Superior temporal gyrus (tissue), 1 donor: ENCODE results near the gene PML.
A peak's percentile ranks its signal among the peaks of the same experiment; 100 is the strongest.

ENCODE experiments used
- DNase-seq: peaks from one replicate; pipeline ENCODE4 v3.0.0-alpha.2; 2016; ENCODE audit errors: extremely low spot score

The PML gene

DNA sequence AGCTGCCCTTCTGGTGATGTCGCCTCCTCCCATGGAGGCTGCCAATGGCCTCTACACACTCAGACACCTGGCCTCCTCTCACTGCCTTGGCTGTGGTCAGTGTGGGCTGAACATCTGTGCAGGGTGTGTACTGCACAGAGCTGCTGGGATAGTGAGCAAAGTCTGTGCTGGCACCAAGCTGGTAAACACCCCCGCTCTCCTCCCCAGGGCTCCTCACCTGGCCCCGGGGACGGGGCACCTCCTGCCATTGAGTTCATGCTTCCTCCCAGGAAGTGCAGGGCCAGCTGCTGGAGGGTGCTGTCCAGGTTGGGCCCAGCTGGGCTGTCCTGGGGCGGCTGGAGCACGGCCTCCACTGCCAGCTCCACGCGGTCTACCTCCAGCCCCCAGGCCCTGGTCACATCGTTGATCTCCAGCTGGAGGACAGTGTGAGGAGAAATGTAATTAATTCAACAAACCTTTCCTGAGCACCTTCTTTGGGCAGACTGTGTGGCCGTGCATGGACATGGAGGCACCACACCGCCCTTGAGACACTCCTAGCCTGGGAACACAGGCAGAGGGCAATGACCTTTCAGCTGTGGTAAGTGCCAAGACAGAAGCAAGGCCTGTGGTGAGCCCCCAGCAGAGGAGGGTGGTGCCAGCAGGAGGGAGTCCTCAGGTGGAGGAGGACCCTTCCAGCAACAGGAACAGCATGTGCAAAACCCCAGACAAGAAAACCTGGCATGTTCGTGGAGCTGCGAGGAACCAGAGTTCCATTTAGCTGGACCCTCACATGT is 9.2 kb upstream of the PML start:
- DNase-seq, result no peak

- no peak for DNase-seq
These were observed 8.3 kb upstream of the PML start for GRCh38 chr15:73986055-73986775.

- DNase-seq, result no peak
These were observed 7.8 kb upstream of the PML start for GRCh38 chr15:73986776-73987056.

GRCh38 chr15:73987250-73987649 is 7.3 kb upstream of the PML start:
- no peak for DNase-seq

- DNase-seq, result no peak
These were observed 6.7 kb upstream of the PML start for GRCh38 chr15:73987681-73988444.

DNA sequence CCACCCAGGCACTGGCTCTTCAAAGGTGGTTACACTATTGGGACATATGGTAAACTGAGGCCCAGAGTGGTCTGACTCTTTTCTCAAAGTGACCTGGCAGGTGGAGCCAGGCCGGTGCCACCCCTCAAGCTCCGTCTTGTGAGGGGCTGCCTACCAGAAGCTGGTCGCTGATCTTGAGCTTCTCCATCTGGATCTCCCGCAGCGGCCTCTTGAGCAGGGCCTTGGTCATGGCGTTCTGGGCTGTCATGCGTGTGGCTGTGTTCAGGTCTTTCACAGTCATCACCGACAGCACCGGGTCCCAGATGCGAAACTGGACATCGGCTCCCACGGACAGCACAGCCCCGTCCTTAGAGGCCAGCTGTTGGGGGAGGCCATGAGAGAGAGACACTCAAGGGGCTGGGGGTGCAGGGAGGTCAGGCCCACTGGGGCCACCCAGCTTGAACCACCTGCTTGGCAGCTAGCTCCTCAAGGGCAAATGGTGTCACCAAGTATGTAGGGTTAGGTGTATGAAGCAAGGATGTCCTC is 6.0 kb upstream of the PML start:
- no peak for DNase-seq

DNA sequence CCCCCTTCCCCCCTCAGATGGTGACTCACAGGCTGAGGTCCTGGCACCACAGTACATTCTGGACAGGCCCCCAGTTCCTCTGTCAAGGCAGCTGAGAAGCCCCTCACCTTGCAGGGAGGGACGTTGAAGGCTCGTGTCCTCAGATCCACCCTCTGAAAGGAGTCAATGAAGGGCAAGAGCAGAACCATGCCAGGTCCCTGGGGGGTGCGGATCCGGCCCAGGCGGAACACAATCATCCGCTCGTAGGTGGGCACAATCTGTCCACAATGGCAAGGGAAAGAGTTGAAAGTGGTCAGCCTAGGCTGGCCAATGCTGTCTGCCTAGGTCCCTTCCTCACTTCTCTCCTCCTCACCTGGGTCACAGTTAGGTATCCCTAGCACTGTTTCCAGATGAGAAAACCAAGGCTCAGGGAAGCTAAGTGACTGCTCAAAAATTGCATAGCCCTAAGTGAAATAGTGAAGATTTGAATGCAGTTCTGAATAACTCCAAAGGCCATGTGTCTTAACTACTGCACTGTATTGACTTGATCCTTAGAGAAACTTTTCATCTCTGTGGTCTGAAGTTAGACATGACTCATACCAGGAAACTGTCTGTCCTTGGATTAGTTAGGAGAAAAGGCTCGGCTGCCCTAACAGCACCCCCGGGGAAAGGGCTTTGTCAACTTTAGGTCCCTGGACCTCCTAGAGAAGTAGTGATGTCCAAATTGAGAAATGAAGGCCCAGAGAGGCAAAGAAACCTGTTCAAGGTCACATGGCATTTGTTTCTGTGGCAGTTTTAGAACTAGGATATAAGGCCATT is 5.3 kb upstream of the PML start:
- DNase-seq, result no peak

DNA sequence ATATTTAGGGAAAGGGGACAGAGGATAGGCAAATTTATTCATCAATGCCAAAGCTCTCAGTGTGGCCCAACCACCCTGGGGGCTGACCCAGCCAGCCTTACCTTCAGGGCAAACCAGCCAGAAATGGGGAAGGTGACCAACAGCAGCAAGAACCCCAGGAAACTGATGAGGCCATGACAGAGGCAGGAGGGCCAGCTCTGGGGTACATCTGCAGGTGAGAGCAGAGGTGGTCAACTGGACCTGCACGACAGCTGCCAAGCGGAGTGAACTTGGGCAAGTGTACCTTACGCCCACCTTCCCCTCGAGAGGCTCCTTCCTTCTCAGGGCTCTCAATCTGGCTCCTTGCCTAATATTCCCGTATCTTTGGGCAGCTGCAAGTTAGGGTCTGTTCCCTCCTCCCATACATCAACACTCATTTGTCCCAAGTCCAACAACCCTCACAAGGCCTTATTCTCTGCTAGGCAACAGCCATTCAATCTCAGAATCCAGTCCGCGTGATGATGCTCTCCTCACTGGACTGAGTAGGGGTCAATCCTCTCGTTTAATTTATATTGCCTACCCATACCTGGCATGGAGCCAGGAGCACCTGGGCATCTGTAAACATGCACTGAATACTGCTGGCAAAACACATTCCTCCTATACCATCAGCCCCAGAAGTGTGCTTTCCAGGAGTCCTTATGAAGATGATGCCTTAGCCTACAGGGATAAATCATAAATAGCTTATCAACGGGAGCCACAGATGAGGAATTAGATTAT is 4.1 kb upstream of the PML start:
- no peak for DNase-seq

DNA sequence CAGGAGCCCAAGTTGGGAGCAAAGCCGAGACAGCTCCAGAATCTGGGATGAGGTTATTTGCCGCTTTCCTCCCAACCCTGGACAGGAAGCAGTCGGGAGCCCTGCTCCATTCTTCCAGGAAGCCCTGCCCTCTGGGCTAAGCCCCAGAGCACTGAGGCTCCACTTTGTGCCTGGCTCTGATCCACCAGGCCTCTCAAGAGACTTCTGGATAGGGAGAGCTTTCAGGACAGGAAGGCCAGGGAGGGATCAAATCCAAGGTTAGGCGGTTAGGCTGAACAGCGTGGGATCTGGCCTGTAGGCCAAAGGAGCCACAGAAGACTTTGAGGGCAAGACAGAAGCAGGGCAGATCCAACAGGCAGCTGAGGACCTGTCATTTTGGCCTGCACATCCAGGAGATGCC is 3.3 kb upstream of the PML start:
- peak; percentile 22 for DNase-seq

DNA sequence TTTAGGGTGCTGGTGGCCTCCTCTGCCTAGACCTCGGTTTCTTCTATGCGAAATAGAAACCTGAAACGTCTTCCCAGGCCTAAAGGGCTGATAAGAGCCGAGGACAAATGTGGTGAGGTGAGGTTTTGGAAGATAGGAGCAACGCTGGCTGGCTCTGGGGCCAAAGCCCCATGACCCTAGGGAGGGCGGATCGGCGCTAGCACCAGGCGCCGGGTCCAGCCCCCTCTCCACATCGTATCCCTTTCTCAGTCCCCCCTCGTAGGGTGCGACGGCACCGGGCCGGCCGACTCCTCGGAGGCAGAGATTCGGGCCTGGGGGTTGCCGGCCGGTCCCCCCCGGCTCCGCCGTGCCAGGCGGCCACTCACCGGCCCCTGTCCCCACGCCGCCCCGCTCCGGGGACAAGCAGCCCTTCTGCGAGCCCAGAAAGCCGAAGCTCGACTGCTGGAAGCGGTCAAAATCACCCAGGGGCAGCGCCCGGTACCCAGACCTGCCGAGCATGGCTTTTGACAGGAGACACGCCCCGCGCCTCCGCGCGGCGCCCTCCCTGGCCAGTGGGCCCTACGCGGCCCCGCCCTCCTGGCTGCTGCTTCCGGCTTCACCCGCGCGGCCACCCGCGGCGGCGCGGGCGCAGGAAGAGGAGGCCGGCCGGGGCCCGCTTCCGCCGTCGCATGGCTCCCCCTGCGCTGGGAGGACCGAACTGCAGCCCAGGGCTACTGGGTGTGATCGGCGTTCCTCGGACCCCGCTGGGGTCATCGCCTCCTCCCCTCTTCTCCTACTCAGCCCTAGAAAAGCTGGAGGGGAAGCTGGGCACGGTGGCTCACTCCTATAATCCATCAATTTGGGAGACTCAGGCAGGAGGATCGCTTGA is 2.6 kb upstream of the PML start, which contains the start of gene STOML1:
Gene STOML1, minus strand, starts transcription at position 570 of the 868 bp plus-strand sequence. Its CDS starts 72 bp downstream, at position 498.
- DNase-seq, result peak; percentile 86

DNA sequence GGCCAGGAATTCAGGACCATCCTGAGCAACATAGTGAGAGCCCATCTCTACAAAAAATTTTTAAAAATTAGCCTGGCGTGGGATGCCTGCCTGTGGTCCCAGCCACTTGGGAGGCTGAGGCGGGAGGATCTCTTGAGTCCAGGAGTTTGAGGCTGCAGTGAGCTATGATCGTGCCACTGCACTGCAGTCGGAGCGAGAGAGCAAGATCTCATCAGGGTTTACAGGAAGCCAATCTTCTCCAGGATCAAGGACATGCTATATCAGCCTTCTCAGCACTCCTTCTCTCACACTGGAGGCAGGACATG is 2.0 kb upstream of the PML start:
- DNase-seq, result no peak

- no peak for DNase-seq
These were observed 1.1 kb upstream of the PML start for GRCh38 chr15:73993211-73993994.

- peak; percentile 19 for DNase-seq
These were observed 551 bp downstream of the PML start for GRCh38 chr15:73994912-73995622.

DNA sequence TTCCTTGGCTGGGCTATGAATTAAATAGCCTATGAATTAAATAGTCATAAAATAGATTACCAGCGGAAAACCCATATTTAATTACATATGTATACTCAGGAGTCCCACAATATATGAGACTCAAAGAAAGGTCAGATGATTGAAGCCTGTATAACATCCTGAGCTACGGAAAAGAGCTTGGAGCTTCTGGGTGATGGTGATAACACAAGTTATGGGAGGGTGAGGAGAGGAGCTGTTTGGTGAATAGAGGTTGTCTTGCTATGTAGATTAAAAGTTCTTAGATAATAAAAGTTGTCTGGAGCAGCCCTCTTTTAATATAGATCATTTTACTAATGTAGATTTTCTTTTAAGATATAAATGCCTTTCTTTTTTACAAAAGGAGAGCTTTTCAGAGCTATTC is 1.8 kb downstream of the PML start:
- DNase-seq, result peak; percentile 22

GRCh38 chr15:73996939-73997338 is 2.4 kb downstream of the PML start:
- DNase-seq, result peak; percentile 21

GRCh38 chr15:73997986-73998385 is 3.5 kb downstream of the PML start:
- DNase-seq, result no peak

DNA sequence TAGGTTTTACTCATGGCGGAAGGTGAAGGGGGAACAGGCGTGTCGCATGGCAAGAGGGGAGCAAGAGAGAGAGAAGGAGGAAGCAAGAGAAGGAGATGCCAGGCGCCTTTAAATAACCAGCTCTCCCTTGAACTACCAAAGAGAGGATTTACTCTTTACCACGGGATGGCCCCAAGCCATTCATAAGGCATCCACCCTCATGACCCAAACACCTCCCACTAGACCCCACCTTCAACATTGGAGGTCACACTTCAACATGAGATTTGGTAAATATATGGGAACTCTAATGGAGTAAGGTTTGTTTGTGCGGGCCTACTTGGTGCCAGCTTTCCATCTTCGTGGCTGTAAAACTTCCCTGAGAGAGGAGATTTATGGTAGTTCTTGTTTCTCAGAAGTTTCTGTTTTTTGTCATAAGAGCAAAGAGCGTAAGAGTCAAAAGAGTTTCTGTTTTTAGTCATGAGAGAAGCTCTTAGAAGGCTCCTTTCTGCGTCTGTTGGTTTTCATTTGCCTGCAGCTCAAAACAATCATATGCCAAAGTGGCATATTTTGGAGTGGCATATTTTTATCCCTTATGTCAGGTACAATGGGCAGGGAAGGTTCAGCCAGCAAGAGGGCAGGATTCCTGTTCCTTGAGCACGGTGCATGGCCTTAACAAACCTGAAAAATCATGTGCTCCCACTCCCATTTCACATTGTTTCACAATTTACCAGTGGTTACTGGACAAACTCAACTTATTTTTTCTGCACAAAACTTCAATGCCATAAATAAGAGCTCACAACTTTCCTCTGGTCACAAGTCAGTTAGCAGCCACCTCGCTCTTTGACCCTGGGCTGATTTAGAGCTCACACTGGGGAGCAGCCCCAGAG is 12.5 kb downstream of the PML start:
- DNase-seq, result no peak
